Peyer's patch (tissue), 4 donors: ENCODE data around the gene PCDHGC3.

Experiments used
- CTCF ChIP-seq, 6 experiments: fragments of 450-650 bp in 4 of 6; fragments of 200-600 bp in 2 of 6; sonication (generic) in 1 of 6; IDR thresholded peaks; one replicate each; pipeline ENCODE4 v1.5.1; 2017 to 2019; ENCODE audit warnings: antibody characterized with exemption in 6 of 6, mild to moderate bottlenecking in 3 of 6, moderate library complexity in 1 of 6
- POLR2A ChIP-seq, 2 donors: fragments of 450-650 bp; IDR thresholded peaks; one replicate each; pipeline ENCODE4 v1.5.1; 2017; ENCODE audit warnings: antibody characterized with exemption in 2 of 2, mild to moderate bottlenecking in 2 of 2, moderate library complexity in 2 of 2

- no peak for TF ChIP-seq POLR2A (IDR thresholded peaks at IDR 0.05)
- no peak for TF ChIP-seq CTCF (IDR thresholded peaks at IDR 0.05)
Observed at GRCh38 chr5:141492168-141492885, 16.6 kb downstream of the PCDHGC3 start.
